ENCODE results near the gene BANF1.

- TF ChIP-seq, protein P1, sequence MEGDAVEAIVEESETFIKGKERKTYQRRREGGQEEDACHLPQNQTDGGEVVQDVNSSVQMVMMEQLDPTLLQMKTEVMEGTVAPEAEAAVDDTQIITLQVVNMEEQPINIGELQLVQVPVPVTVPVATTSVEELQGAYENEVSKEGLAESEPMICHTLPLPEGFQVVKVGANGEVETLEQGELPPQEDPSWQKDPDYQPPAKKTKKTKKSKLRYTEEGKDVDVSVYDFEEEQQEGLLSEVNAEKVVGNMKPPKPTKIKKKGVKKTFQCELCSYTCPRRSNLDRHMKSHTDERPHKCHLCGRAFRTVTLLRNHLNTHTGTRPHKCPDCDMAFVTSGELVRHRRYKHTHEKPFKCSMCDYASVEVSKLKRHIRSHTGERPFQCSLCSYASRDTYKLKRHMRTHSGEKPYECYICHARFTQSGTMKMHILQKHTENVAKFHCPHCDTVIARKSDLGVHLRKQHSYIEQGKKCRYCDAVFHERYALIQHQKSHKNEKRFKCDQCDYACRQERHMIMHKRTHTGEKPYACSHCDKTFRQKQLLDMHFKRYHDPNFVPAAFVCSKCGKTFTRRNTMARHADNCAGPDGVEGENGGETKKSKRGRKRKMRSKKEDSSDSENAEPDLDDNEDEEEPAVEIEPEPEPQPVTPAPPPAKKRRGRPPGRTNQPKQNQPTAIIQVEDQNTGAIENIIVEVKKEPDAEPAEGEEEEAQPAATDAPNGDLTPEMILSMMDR (IDR thresholded peaks at IDR 0.05; ENCODE audit: extremely low read depth in 1 of 2, insufficient read depth in 1 of 2, low read depth in 1 of 2, low read length in 2 of 2) = no peak
- TF ChIP-seq MAX (IDR thresholded peaks at IDR 0.05; ENCODE audit: insufficient read depth, insufficient read length) = no peak
These were observed 11.4 kb downstream of the BANF1 start for GRCh38 chr11:66013762-66014100.

Measured in endothelial cell of umbilical vein (primary cell).